Aortic smooth muscle cell (primary cell): Measurements from ENCODE around the gene ZNF346. TPM values are rescaled to one million over a fixed set of nuclear protein-coding genes. Genes with fewer than 3 reads are reported as not detected.

Experiments
- total RNA-seq: library from RNA; depleted of rRNA; stranded (reverse); fragments of >200 nt; gene quantifications from 2 replicates; pipeline ENCODE4 v1.2.3, GENCODE V29; 2014

ZNF346 gene
- total RNA-seq: 12.6 and 16.4 TPM in 2 replicates

GRCh38 chr5:177022386-177023302 is at the start of gene ZNF346:
TSS of gene ZNF346 (plus strand) at chr5:177022696. CDS start at chr5:177022739, 43 bp downstream.

GRCh38 chr5:177006265-177006972 is 16.1 kb upstream of the ZNF346 start, which contains the start of gene UIMC1:
TSS of gene UIMC1 (minus strand) at chr5:177006779. CDS start at chr5:176982615, 24,164 bp downstream.

GRCh38 chr5:177086654-177087397 is 64.3 kb downstream of the ZNF346 start, which contains the start of gene FGFR4:
TSS of gene FGFR4 (plus strand) at chr5:177086915. CDS start at chr5:177089603, 2,688 bp downstream.

Other genes starting within 250 kb of the ZNF346 start
- gene UNC5A, start 212.1 kb upstream of the ZNF346 start, total RNA-seq: 0.12 and 0.40 TPM in 2 replicates
- gene HK3, start 123.3 kb upstream of the ZNF346 start, total RNA-seq: under 0.01 TPM in 1 of 2 replicates, not detected in the other
- gene UIMC1, start 15.9 kb upstream of the ZNF346 start, total RNA-seq: 27.7 and 29.3 TPM in 2 replicates
- gene FGFR4, start 64.2 kb downstream of the ZNF346 start, total RNA-seq: 0.25 and 0.66 TPM in 2 replicates
- 30.9 and 37.9 TPM in 2 replicates for gene NSD1, start 111.1 kb downstream of the ZNF346 start, total RNA-seq